Activated CD4-positive, alpha-beta T cell treated with anti-CD3 and anti-CD28 coated beads, Interleukin-2, amount 50 U/mL, for 1 hour (primary cell): Measurements from ENCODE around the gene MYO1D.
"Not testable (repeated sequence)": the region's sequence is repeated elsewhere in the genome, so short reads cannot be mapped to it uniquely, and the experiment has no call there.

ENCODE experiments used
- DNase-seq: peaks from one replicate; pipeline ENCODE4 v3.0.0-alpha.2; 2020

MYO1D gene

GRCh38 chr17:32876417-32877163 is at the start of gene MYO1D:
MYO1D (minus strand) TSS chr17:32877124; CDS start chr17:32876872, 252 bp downstream.
- DNase-seq = peak; percentile 69

GRCh38 chr17:32926183-32926582 is 49.3 kb upstream of the MYO1D start:
- no peak for DNase-seq

GRCh38 chr17:32923905-32924304 is 47.0 kb upstream of the MYO1D start:
- DNase-seq = not testable (repeated sequence)

GRCh38 chr17:32921017-32921416 is 44.1 kb upstream of the MYO1D start:
- DNase-seq = no peak

GRCh38 chr17:32920293-32920692 is 43.4 kb upstream of the MYO1D start:
- no peak for DNase-seq

GRCh38 chr17:32919876-32920275 is 43.0 kb upstream of the MYO1D start:
- DNase-seq = not testable (repeated sequence)

GRCh38 chr17:32917842-32918241 is 40.9 kb upstream of the MYO1D start:
- DNase-seq = no peak

GRCh38 chr17:32917081-32917480 is 40.2 kb upstream of the MYO1D start:
- DNase-seq = no peak

GRCh38 chr17:32916134-32916533 is 39.2 kb upstream of the MYO1D start:
- DNase-seq = no peak

- no peak for DNase-seq
Measured at GRCh38 chr17:32915245-32915644, 38.3 kb upstream of the MYO1D start.

GRCh38 chr17:32914181-32914580 is 37.3 kb upstream of the MYO1D start:
- no peak for DNase-seq

GRCh38 chr17:32913593-32913992 is 36.7 kb upstream of the MYO1D start:
- no peak for DNase-seq

- DNase-seq = no peak
Measured at GRCh38 chr17:32912218-32912897, 35.4 kb upstream of the MYO1D start.

- no peak for DNase-seq
Measured at GRCh38 chr17:32910769-32911168, 33.8 kb upstream of the MYO1D start.

- DNase-seq = peak; percentile 28
Measured at GRCh38 chr17:32909787-32910369, 33.0 kb upstream of the MYO1D start.

GRCh38 chr17:32907583-32907982 is 30.7 kb upstream of the MYO1D start:
- DNase-seq = no peak

- no peak for DNase-seq
Measured at GRCh38 chr17:32904891-32905290, 28.0 kb upstream of the MYO1D start.

- no peak for DNase-seq
Measured at GRCh38 chr17:32903774-32904673, 27.1 kb upstream of the MYO1D start.

GRCh38 chr17:32901743-32902142 is 24.8 kb upstream of the MYO1D start:
- DNase-seq = no peak

- DNase-seq = no peak
Measured at GRCh38 chr17:32899236-32900013, 22.5 kb upstream of the MYO1D start.

- DNase-seq = no peak
Measured at GRCh38 chr17:32896647-32897258, 19.8 kb upstream of the MYO1D start.

- no peak for DNase-seq
Measured at GRCh38 chr17:32894245-32894644, 17.3 kb upstream of the MYO1D start.
